GM12878 (cell line): ENCODE results near the gene NHS. TPM values are rescaled to one million over a fixed set of nuclear protein-coding genes. Genes with fewer than 3 reads are reported as not detected.

ENCODE experiments used
- ATAC-seq: fragments of 200-7000 bp; cut with Tn5 transposase; 3 replicates; pipeline ENCODE4 v1.9.1; 2020; ENCODE audit warnings: mild to moderate bottlenecking, moderate library complexity
- BruUV-seq: library from RNA; stranded (reverse); fragments of 400-500 nt; replicated peaks from 2 replicates; lab custom pipeline; 2021; lab: Mats Ljungman, UMichigan
- CTCF ChIA-PET: fragments of 300-600 bp; sonication (Branson Sonifier 250); formaldehyde crosslinking; extraction: SDS; loops from one replicate; lab custom pipeline; 2021; ENCODE audit warnings: inconsistent platforms; lab: Yijun Ruan, JAX
- POLR2A ChIA-PET: fragments of 350-600 bp; formaldehyde crosslinking; extraction: SDS; loops from one replicate; lab custom pipeline; 2021; ENCODE audit warnings: inconsistent platforms; lab: Charles Lee
- RAD21 ChIA-PET: fragments of 300-600 bp; sonication (Branson Sonifier 250); formaldehyde crosslinking; loops from one replicate; lab custom pipeline; 2023; ENCODE audit warnings: antibody characterized with exemption; ENCODE audit not compliant: unreplicated experiment; lab: Charles Lee
- SMC1A ChIA-PET: fragments of 300-600 bp; sonication (Branson Sonifier 250); formaldehyde crosslinking; loops from one replicate; lab custom pipeline; 2023; ENCODE audit not compliant: unreplicated experiment, uncharacterized antibody; lab: Charles Lee
- DNase-seq: peaks from one replicate; pipeline ENCODE4 v3.0.0-alpha.2; 2011; ENCODE audit warnings: low read depth, low spot score
- FAIRE-seq: peaks from 3 replicates; lab custom pipeline; 2011; peaks lifted over from hg19 to GRCh38; lab: Jason Lieb, UNC
- H2AFZ ChIP-seq: 2 replicates; pipeline ENCODE4 v1.6.0; 2011; ENCODE audit warnings: low read depth, low read length, control low read depth; ENCODE audit not compliant: control insufficient read depth
- H3K27ac ChIP-seq: 2 replicates; pipeline ENCODE4 v1.5.1; 2011; ENCODE audit warnings: control low read depth; ENCODE audit not compliant: control insufficient read depth, insufficient read depth
- H3K27me3 ChIP-seq, 2 experiments: replicated peaks in 1 of 2; 2 replicates each; pipeline versions ENCODE4 v1.6.0 to v1.6.1; 2011; ENCODE audit warnings: low read length in 1 of 2; ENCODE audit not compliant: control insufficient read depth in 2 of 2, insufficient read depth in 2 of 2
- H3K36me3 ChIP-seq, 2 experiments: 2 replicates each; pipeline ENCODE4 v1.5.1; 2011; ENCODE audit warnings: low read length in 1 of 2; ENCODE audit not compliant: control insufficient read depth in 2 of 2, insufficient read depth in 2 of 2
- H3K4me1 ChIP-seq: 2 replicates; pipeline ENCODE4 v1.6.1; 2011; ENCODE audit warnings: mild to moderate bottlenecking, low read length, moderate library complexity, mixed read lengths; ENCODE audit not compliant: control insufficient read depth, insufficient read depth
- H3K4me2 ChIP-seq: 2 replicates; pipeline ENCODE4 v1.6.0; 2011; ENCODE audit warnings: control low read depth; ENCODE audit not compliant: control insufficient read depth, insufficient read depth
- H3K4me3 ChIP-seq: fragments of 200-600 bp; sonication (generic); 2 replicates; pipeline ENCODE4 v1.5.1; 2016
- H3K79me2 ChIP-seq: 2 replicates; pipeline ENCODE4 v1.6.0; 2011; ENCODE audit warnings: low read length; ENCODE audit not compliant: control insufficient read depth, insufficient read depth
- H3K9ac ChIP-seq: 2 replicates; pipeline ENCODE4 v1.8.0; 2011; ENCODE audit warnings: low read length, control low read depth, mixed read lengths; ENCODE audit not compliant: control insufficient read depth, insufficient read depth
- H3K9me3 ChIP-seq: replicated peaks from 3 replicates; pipeline ENCODE4 v1.5.1; 2011; ENCODE audit warnings: mild to moderate bottlenecking, low read length; ENCODE audit not compliant: control insufficient read depth, insufficient read depth
- H4K20me1 ChIP-seq: 2 replicates; pipeline ENCODE4 v1.6.0; 2011; ENCODE audit not compliant: control insufficient read depth, insufficient read depth
- CUX1 ChIP-seq: IDR thresholded peaks from 2 replicates; pipeline ENCODE4 v1.6.1; 2012; ENCODE audit warnings: improper control_type of control experiment, low read depth, low read length; ENCODE audit not compliant: insufficient replicate concordance
- JUNB ChIP-seq: IDR thresholded peaks from 2 replicates; pipeline ENCODE4 v1.6.1; 2016; ENCODE audit warnings: antibody characterized with exemption, mild to moderate bottlenecking
- in situ Hi-C: fragments of 300-500 bp; cut with MboI; formaldehyde crosslinking; loops from 9 replicates; pipeline ENCODE4 v1.14.3; 2018; ENCODE audit warnings: mixed read lengths
- intact Hi-C: fragments of 100-400 bp; cut with micrococcal nuclease; formaldehyde crosslinking; loops from one replicate; pipeline ENCODE4 v1.14.2; 2022; ENCODE audit not compliant: unreplicated experiment
- polyA plus RNA-seq, 11 experiments: library from polyadenylated mRNA; depleted of rRNA in 4 of 11; unstranded in 6 of 11; stranded (reverse) in 5 of 11; fragments of >200 nt; fragmentation: Nextera tagmentation in 4 of 11; fragmentation: Illumina TruSeq in 1 of 11; extraction: Ambion mirVana in 4 of 11; extraction: Trizol in 1 of 11; gene quantifications; 1 replicate in 1 of 11; 2 replicates in 10 of 11; pipeline versions ENCODE4 v1.2.1 to v1.2.3, GENCODE V29; 2011 to 2016; ENCODE audit warnings: inconsistent platforms in 2 of 11, missing spikeins in 2 of 11, low read depth in 1 of 11
- total RNA-seq, 4 experiments: library from RNA; depleted of rRNA in 3 of 4; stranded (reverse); fragments of >200 nt in 3 of 4; fragmentation: Illumina TruSeq in 1 of 4; extraction: Trizol in 1 of 4; gene quantifications; 2 replicates each; pipeline versions ENCODE4 v1.2.1 to v1.2.3, GENCODE V29; 2013 to 2021

The NHS gene
- total and polyA plus RNA-seq, 10 of the 15 experiments (the other 5 are each of a cell fraction or from before 2014, with no cell fraction given) = under 0.01 to 0.07 (median 0.03) TPM; not detected in 7

- Histone ChIP-seq H3K79me2 (no peaks in the 10 kb centered on the region), H4K20me1 (no peaks in the 10 kb centered on the region), H2AFZ (no peak overlapping the region)
- ChIA-PET POLR2A (no interaction called here), SMC1A (no interaction called here)
- no peak for TF ChIP-seq JUNB
- TF ChIP-seq CUX1 = no peak
- TF ChIP-seq, all 136 proteins: peak for 0
- FAIRE-seq (no peak), ATAC-seq (no peak), DNase-seq (no peak)
- Histone ChIP-seq H3K4me2 (no peak overlapping the region), H3K27ac (no peak overlapping the region), H3K9ac (no peak overlapping the region), H3K4me3 (no peak overlapping the region), H3K36me3 (no peaks in the 10 kb centered on the region), H3K9me3 (no peaks in the 10 kb centered on the region), H3K27me3 (no peaks in the 10 kb centered on the region), H3K4me1 (no peaks in the 10 kb centered on the region)
- in situ Hi-C loops (no loop called here), intact Hi-C loops (no loop called here)
- ChIA-PET RAD21 (no interaction called here), CTCF (no interaction called here)
- BruUV-seq = no TSS peak
These were observed 343.7 kb downstream of the NHS start for GRCh38 chrX:17718649-17719165.
